CD4-positive, alpha-beta T cell treated with Interleukin-10 for 1 hour (primary cell): ENCODE measurements around the gene SCFD1.
"Not testable (repeated sequence)": the region's sequence is repeated elsewhere in the genome, so short reads cannot be mapped to it uniquely, and the experiment has no call there.

ENCODE experiments used
- DNase-seq: peaks from one replicate; pipeline ENCODE4 v3.0.0-alpha.2; 2020

The SCFD1 gene

GRCh38 chr14:30621940-30622830 lies at the start of gene SCFD1:
Gene SCFD1, plus strand, starts transcription at chr14:30622319. Its CDS starts 20 bp downstream, at chr14:30622339.
- peak; percentile 91 for DNase-seq

GRCh38 chr14:30572771-30573170 lies 49.3 kb upstream of the SCFD1 start:
- DNase-seq = no peak

- no peak for DNase-seq
Measured at GRCh38 chr14:30573226-30573814, 48.8 kb upstream of the SCFD1 start.

GRCh38 chr14:30573966-30574365 lies 48.2 kb upstream of the SCFD1 start:
- no peak for DNase-seq

- DNase-seq = not testable (repeated sequence)
Measured at GRCh38 chr14:30574777-30575176, 47.3 kb upstream of the SCFD1 start.

GRCh38 chr14:30576333-30576732 lies 45.8 kb upstream of the SCFD1 start:
- DNase-seq = not testable (repeated sequence)

- no peak for DNase-seq
Measured at GRCh38 chr14:30580616-30581282, 41.4 kb upstream of the SCFD1 start.

GRCh38 chr14:30581283-30581625 lies 40.9 kb upstream of the SCFD1 start:
- DNase-seq = no peak

GRCh38 chr14:30582376-30582775 lies 39.7 kb upstream of the SCFD1 start:
- DNase-seq = no peak

GRCh38 chr14:30584058-30584630 lies 38.0 kb upstream of the SCFD1 start:
- DNase-seq = no peak

- DNase-seq = no peak
Measured at GRCh38 chr14:30585204-30585603, 36.9 kb upstream of the SCFD1 start.

- no peak for DNase-seq
Measured at GRCh38 chr14:30587141-30587540, 35.0 kb upstream of the SCFD1 start.

- DNase-seq = no peak
Measured at GRCh38 chr14:30588873-30589272, 33.2 kb upstream of the SCFD1 start.

GRCh38 chr14:30596935-30597334 lies 25.2 kb upstream of the SCFD1 start:
- no peak for DNase-seq

GRCh38 chr14:30597504-30597903 lies 24.6 kb upstream of the SCFD1 start:
- no peak for DNase-seq

- DNase-seq = no peak
Measured at GRCh38 chr14:30600922-30601918, 20.9 kb upstream of the SCFD1 start.

GRCh38 chr14:30603402-30603801 lies 18.7 kb upstream of the SCFD1 start:
- no peak for DNase-seq

- DNase-seq = not testable (repeated sequence)
Measured at GRCh38 chr14:30604696-30605095, 17.4 kb upstream of the SCFD1 start.

GRCh38 chr14:30607156-30607780 lies 14.9 kb upstream of the SCFD1 start:
- DNase-seq = no peak

GRCh38 chr14:30608533-30609006 lies 13.5 kb upstream of the SCFD1 start:
- DNase-seq = no peak

GRCh38 chr14:30610787-30611343 lies 11.3 kb upstream of the SCFD1 start:
- DNase-seq = peak; percentile 43
